ENCODE data around the gene MAT1A.

The MAT1A gene

GRCh38 chr10:80275135-80275498 lies 14.3 kb downstream of the MAT1A start:
- no peak overlapping the region for H3K4me3 ChIP-seq (replicated peaks; ENCODE audit: insufficient read depth, low read length)
- DNase-seq (ENCODE audit: low read depth in 1 of 2, low spot score in 1 of 2): no peak
- no peaks in the 10 kb centered on the region for H3K27me3 ChIP-seq (ENCODE audit: insufficient read depth, poor library complexity, severe bottlenecking)
- no peak overlapping the region for H3K27ac ChIP-seq (replicated peaks)
- TF ChIP-seq REST (IDR thresholded peaks at IDR 0.05; ENCODE audit: insufficient replicate concordance, low read depth) (no peak), GABPA (IDR thresholded peaks at IDR 0.05; ENCODE audit: low read depth) (no peak)

GRCh38 chr10:80274396-80275134 lies 14.9 kb downstream of the MAT1A start:
- Histone ChIP-seq H3K27me3 (ENCODE audit: insufficient read depth, poor library complexity, severe bottlenecking) (no peaks in the 10 kb centered on the region), H3K4me3 (replicated peaks; ENCODE audit: insufficient read depth, low read length) (no peak overlapping the region), H3K27ac (replicated peaks) (no peak overlapping the region)
- no peak for DNase-seq (ENCODE audit: low read depth in 1 of 2, low spot score in 1 of 2)
- TF ChIP-seq CTCF (IDR thresholded peaks at IDR 0.05; ENCODE audit: insufficient read depth, low read length) (no peak), POLR2AphosphoS5 (IDR thresholded peaks at IDR 0.05; ENCODE audit: low read depth) (no peak), GABPA (IDR thresholded peaks at IDR 0.05; ENCODE audit: low read depth) (no peak), SPI1 (IDR thresholded peaks at IDR 0.05; ENCODE audit: borderline replicate concordance, low read depth) (no peak), REST (IDR thresholded peaks at IDR 0.05; ENCODE audit: insufficient replicate concordance, low read depth) (no peak)

- Histone ChIP-seq H3K4me3 (replicated peaks; ENCODE audit: insufficient read depth, low read length) (no peak overlapping the region), H3K27me3 (ENCODE audit: insufficient read depth, poor library complexity, severe bottlenecking) (no peaks in the 10 kb centered on the region), H3K27ac (replicated peaks) (no peak overlapping the region)
- no peak for TF ChIP-seq POLR2AphosphoS5 (IDR thresholded peaks at IDR 0.05; ENCODE audit: low read depth)
- TF ChIP-seq SPI1 (IDR thresholded peaks at IDR 0.05; ENCODE audit: borderline replicate concordance, low read depth): no peak
- TF ChIP-seq GABPA (IDR thresholded peaks at IDR 0.05; ENCODE audit: low read depth): no peak
- TF ChIP-seq REST (IDR thresholded peaks at IDR 0.05; ENCODE audit: insufficient replicate concordance, low read depth): no peak
- no peak for TF ChIP-seq CTCF (IDR thresholded peaks at IDR 0.05; ENCODE audit: insufficient read depth, low read length)
- no peak for DNase-seq (ENCODE audit: low read depth in 1 of 2, low spot score in 1 of 2)
Observed at GRCh38 chr10:80273523-80274170, 15.8 kb downstream of the MAT1A start.

Data from HL-60 (cell line).